GM18907 (cell line): ENCODE data around the gene BRD4.

Source experiments
- ATAC-seq: cut with Tn5 transposase; IDR thresholded peaks from one replicate; pipeline ENCODE4 v1.9.1; 2021; ENCODE audit warnings: mild to moderate bottlenecking, moderate library complexity; ENCODE audit not compliant: unreplicated experiment

Gene BRD4

GRCh38 chr19:15197275-15197941, 134.9 kb downstream of the BRD4 start:
- no peak for ATAC-seq

GRCh38 chr19:15196360-15197005, 135.9 kb downstream of the BRD4 start:
- ATAC-seq: no peak

- no peak for ATAC-seq
These were observed 136.7 kb downstream of the BRD4 start for GRCh38 chr19:15195371-15196334.

- no peak for ATAC-seq
These were observed 137.4 kb downstream of the BRD4 start for GRCh38 chr19:15194938-15195337.

GRCh38 chr19:15191982-15192381, 140.4 kb downstream of the BRD4 start:
- ATAC-seq: no peak

GRCh38 chr19:15191514-15191913, 140.8 kb downstream of the BRD4 start:
- no peak for ATAC-seq

- no peak for ATAC-seq
These were observed 143.5 kb downstream of the BRD4 start for GRCh38 chr19:15188851-15189250.

GRCh38 chr19:15187026-15188007, 145.0 kb downstream of the BRD4 start:
- ATAC-seq: no peak
